Measurements from ENCODE around the gene ZNF423.

GRCh38 chr16:49547448-49547847 lies 308.5 kb downstream of the ZNF423 start:
- TF ChIP-seq EZH2 (IDR thresholded peaks at IDR 0.05; ENCODE audit: insufficient read depth, low read length), result no peak
- TF ChIP-seq, protein P1, sequence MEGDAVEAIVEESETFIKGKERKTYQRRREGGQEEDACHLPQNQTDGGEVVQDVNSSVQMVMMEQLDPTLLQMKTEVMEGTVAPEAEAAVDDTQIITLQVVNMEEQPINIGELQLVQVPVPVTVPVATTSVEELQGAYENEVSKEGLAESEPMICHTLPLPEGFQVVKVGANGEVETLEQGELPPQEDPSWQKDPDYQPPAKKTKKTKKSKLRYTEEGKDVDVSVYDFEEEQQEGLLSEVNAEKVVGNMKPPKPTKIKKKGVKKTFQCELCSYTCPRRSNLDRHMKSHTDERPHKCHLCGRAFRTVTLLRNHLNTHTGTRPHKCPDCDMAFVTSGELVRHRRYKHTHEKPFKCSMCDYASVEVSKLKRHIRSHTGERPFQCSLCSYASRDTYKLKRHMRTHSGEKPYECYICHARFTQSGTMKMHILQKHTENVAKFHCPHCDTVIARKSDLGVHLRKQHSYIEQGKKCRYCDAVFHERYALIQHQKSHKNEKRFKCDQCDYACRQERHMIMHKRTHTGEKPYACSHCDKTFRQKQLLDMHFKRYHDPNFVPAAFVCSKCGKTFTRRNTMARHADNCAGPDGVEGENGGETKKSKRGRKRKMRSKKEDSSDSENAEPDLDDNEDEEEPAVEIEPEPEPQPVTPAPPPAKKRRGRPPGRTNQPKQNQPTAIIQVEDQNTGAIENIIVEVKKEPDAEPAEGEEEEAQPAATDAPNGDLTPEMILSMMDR (IDR thresholded peaks at IDR 0.05; ENCODE audit: insufficient read depth, low read depth, low read length), result no peak

Data from astrocyte (in vitro differentiated cells and primary cell).